GM23338 (cell line): ENCODE results near the gene SFMBT2. TPM values are rescaled to one million over a fixed set of nuclear protein-coding genes. Genes with fewer than 3 reads are reported as not detected.

Experiments used
- ATAC-seq: fragments of 200-7000 bp; cut with Tn5 transposase; 3 replicates; pipeline ENCODE4 v1.9.1; 2020
- DNase-seq: peaks from one replicate; pipeline ENCODE4 v3.0.0-alpha.2; 2015; ENCODE audit warnings: low spot score
- H2AFZ ChIP-seq: fragments of 200-600 bp; sonication (generic); 2 replicates; pipeline ENCODE4 v1.8.0; 2016; ENCODE audit warnings: antibody characterized with exemption, mild to moderate bottlenecking, moderate library complexity
- H3F3A ChIP-seq: fragments of 200-600 bp; sonication (generic); replicated peaks from 2 replicates; pipeline ENCODE4 v1.8.0; 2017; ENCODE audit warnings: antibody characterized with exemption, mixed run types, low read depth
- H3K27ac ChIP-seq: fragments of 200-600 bp; sonication (generic); 2 replicates; pipeline ENCODE4 v1.6.1; 2016; ENCODE audit warnings: low read depth
- H3K27me3 ChIP-seq: fragments of 200-600 bp; sonication (generic); 2 replicates; pipeline ENCODE4 v1.8.0; 2016; ENCODE audit warnings: mild to moderate bottlenecking, mixed run types, moderate library complexity; ENCODE audit not compliant: insufficient read depth
- H3K36me3 ChIP-seq: fragments of 200-600 bp; sonication (generic); 2 replicates; pipeline ENCODE4 v1.8.0; 2016; ENCODE audit warnings: mild to moderate bottlenecking; ENCODE audit not compliant: insufficient read depth
- H3K4me1 ChIP-seq: fragments of 200-600 bp; sonication (generic); 2 replicates; pipeline ENCODE4 v1.8.0; 2016; ENCODE audit warnings: mild to moderate bottlenecking, moderate library complexity; ENCODE audit not compliant: insufficient read depth
- H3K4me2 ChIP-seq: fragments of 200-600 bp; sonication (generic); 2 replicates; pipeline ENCODE4 v1.7.1; 2017; ENCODE audit warnings: mixed run types
- H3K4me3 ChIP-seq: fragments of 200-600 bp; sonication (generic); 2 replicates; pipeline ENCODE4 v1.6.1; 2016; ENCODE audit warnings: mixed run types
- H3K79me2 ChIP-seq: fragments of 200-600 bp; sonication (generic); replicated peaks from 2 replicates; pipeline ENCODE4 v1.8.0; 2017; ENCODE audit warnings: mild to moderate bottlenecking; ENCODE audit not compliant: insufficient read depth
- H3K9me2 ChIP-seq: fragments of 200-600 bp; sonication (generic); 2 replicates; pipeline ENCODE4 v1.8.0; 2017; ENCODE audit not compliant: insufficient read depth
- H4K20me1 ChIP-seq: fragments of 200-600 bp; sonication (generic); replicated peaks from 2 replicates; pipeline ENCODE4 v1.8.0; 2017; ENCODE audit warnings: mild to moderate bottlenecking; ENCODE audit not compliant: insufficient read depth
- H3K27ac Mint-ChIP-seq: 2 replicates; pipeline ENCODE4 v1.8.0; 2020; ENCODE audit warnings: inconsistent platforms, mild to moderate bottlenecking, moderate library complexity, mixed read lengths
- H3K27me3 Mint-ChIP-seq: 3 replicates; pipeline ENCODE4 v1.8.0; 2022; ENCODE audit warnings: low read depth, mild to moderate bottlenecking, moderate library complexity, mixed read lengths, inconsistent platforms; ENCODE audit not compliant: insufficient read depth, poor library complexity
- H3K36me3 Mint-ChIP-seq: 3 replicates; pipeline ENCODE4 v1.8.0; 2021; ENCODE audit warnings: low read depth, mild to moderate bottlenecking, inconsistent platforms, moderate library complexity, mixed read lengths
- H3K4me1 Mint-ChIP-seq: 3 replicates; pipeline ENCODE4 v1.8.0; 2020; ENCODE audit warnings: mild to moderate bottlenecking, inconsistent platforms, mixed read lengths
- H3K4me3 Mint-ChIP-seq: 3 replicates; pipeline ENCODE4 v1.8.0; 2021; ENCODE audit warnings: moderate library complexity, mild to moderate bottlenecking, inconsistent platforms, mixed read lengths
- H3K9me3 Mint-ChIP-seq: 3 replicates; pipeline ENCODE4 v1.8.0; 2020; ENCODE audit warnings: moderate library complexity, mild to moderate bottlenecking, inconsistent platforms, mixed read lengths
- CREB1 ChIP-seq: fragments of 250-450 bp; sonication (Bioruptor Pico); IDR thresholded peaks from 2 replicates; pipeline ENCODE4 v1.5.0; 2020; ENCODE audit warnings: low read depth, mild to moderate bottlenecking, moderate library complexity
- CTCF ChIP-seq, 2 experiments: fragments of 200-600 bp in 1 of 2; sonication (generic) in 1 of 2; conservative IDR thresholded peaks; 2 replicates each; pipeline versions ENCODE4 v1.5.1 to v1.6.1; 2016 to 2017; ENCODE audit warnings: antibody characterized with exemption in 2 of 2, low read depth in 2 of 2, mild to moderate bottlenecking in 2 of 2, moderate library complexity in 1 of 2
- EZH2phosphoT487 ChIP-seq: fragments of 200-600 bp; sonication (generic); IDR thresholded peaks from one replicate; pipeline ENCODE4 v1.8.1; 2018; ENCODE audit warnings: antibody characterized with exemption; ENCODE audit not compliant: unreplicated experiment
- JUNB ChIP-seq: IDR thresholded peaks from one replicate; pipeline ENCODE4 v1.6.1; 2016; ENCODE audit warnings: antibody characterized with exemption; ENCODE audit not compliant: unreplicated experiment
- NANOG ChIP-seq: IDR thresholded peaks from 2 replicates; pipeline ENCODE4 v1.6.1; 2016; ENCODE audit warnings: antibody characterized with exemption, borderline replicate concordance
- POLR2AphosphoS5 ChIP-seq: IDR thresholded peaks from 2 replicates; pipeline ENCODE4 v1.6.1; 2016; ENCODE audit warnings: antibody characterized with exemption, low read depth
- REST ChIP-seq: IDR thresholded peaks from one replicate; pipeline ENCODE4 v1.6.1; 2018; ENCODE audit warnings: antibody characterized with exemption; ENCODE audit not compliant: unreplicated experiment
- ZNF462 ChIP-seq: fragments of 250-450 bp; sonication (Bioruptor Pico); IDR thresholded peaks from 2 replicates; pipeline ENCODE4 v1.5.0; 2020; ENCODE audit warnings: mild to moderate bottlenecking, moderate library complexity
- polyA plus RNA-seq: library from polyadenylated mRNA; unstranded; fragments of >200 nt; fragmentation: Nextera tagmentation; extraction: Ambion mirVana; gene quantifications from 2 replicates; pipeline ENCODE4 v1.2.1, GENCODE V29; 2016
- total RNA-seq: library from RNA; depleted of rRNA; stranded (reverse); fragments of >200 nt; shearing (Covaris generic); gene quantifications from 2 replicates; pipeline ENCODE4 v1.2.3, GENCODE V29; 2014

The SFMBT2 gene
- total and polyA plus RNA-seq, 2 experiments from 2014 or later, result 2.7 to 6.7 TPM

GRCh38 chr10:7433861-7434260 is 23.0 kb upstream of the SFMBT2 start (continued):
- no peak for TF ChIP-seq ZNF462 (CRISPR knock-in tag)

- no peaks in the 10 kb centered on the region for H3K36me3 Mint-ChIP-seq
- no peak overlapping the region for H3K27ac ChIP-seq
- 0 out of 2 replicates have a peak overlapping the region, but pooled peaks have one; percentile 6 for H3K27ac Mint-ChIP-seq
- H3K79me2 ChIP-seq, result no peaks in the 10 kb centered on the region
- H3K36me3 ChIP-seq, result no peaks in the 10 kb centered on the region
- H3K4me1 ChIP-seq, result peaks cover 45% of the 10 kb centered on the region
- H3K27me3 Mint-ChIP-seq, result peaks cover 7% of the 10 kb centered on the region
- peak overlapping the region; percentile 2; the same call in 1 of the 2 replicates for H2AFZ ChIP-seq
- peak overlapping the region; percentile 63 for H3K4me2 ChIP-seq
- peaks cover 39% of the 10 kb centered on the region for H3K4me1 Mint-ChIP-seq
- no peaks in the 10 kb centered on the region for H3F3A ChIP-seq
- DNase-seq, result peak; percentile 49
- peak overlapping the region; percentile 31 for H3K4me3 ChIP-seq
- H3K27me3 ChIP-seq, result no peaks in the 10 kb centered on the region
- H3K9me3 Mint-ChIP-seq, result no peaks in the 10 kb centered on the region
- peak; percentile 54 for ATAC-seq
- H3K9me2 ChIP-seq, result no peaks in the 10 kb centered on the region; the same call in 1 of the 2 replicates
- no peaks in the 10 kb centered on the region for H4K20me1 ChIP-seq
- peak overlapping the region; percentile 49 for H3K4me3 Mint-ChIP-seq
- TF ChIP-seq EZH2phosphoT487 (no peak), CTCF (conservative IDR thresholded peaks at IDR 0.05; ENCODE audit: low read depth in 2 of 2) (no peak), JUNB (no peak), NANOG (no peak), POLR2AphosphoS5 (no peak), REST (no peak), CREB1 (CRISPR knock-in tag) (no peak)
Measured at GRCh38 chr10:7432884-7433726, 22.3 kb upstream of the SFMBT2 start.
